Stimulated activated CD8-positive, alpha-beta memory T cell treated with anti-CD3 and anti-CD28 coated beads, Interleukin-12 subunit alpha, Interleukin-12 subunit beta, amount 100 ng/mL, for 24 hours (primary cell): ENCODE data around the gene IQCF5.
"Not testable (repeated sequence)": the region's sequence is repeated elsewhere in the genome, so short reads cannot be mapped to it uniquely, and the experiment has no call there.

Source experiments
- DNase-seq: peaks from one replicate; pipeline ENCODE4 v3.0.0-alpha.2; 2020; ENCODE audit errors: extremely low read depth

The IQCF5 gene

GRCh38 chr3:51869304-51869703 is 6.1 kb downstream of the IQCF5 start:
- DNase-seq = no peak

DNA sequence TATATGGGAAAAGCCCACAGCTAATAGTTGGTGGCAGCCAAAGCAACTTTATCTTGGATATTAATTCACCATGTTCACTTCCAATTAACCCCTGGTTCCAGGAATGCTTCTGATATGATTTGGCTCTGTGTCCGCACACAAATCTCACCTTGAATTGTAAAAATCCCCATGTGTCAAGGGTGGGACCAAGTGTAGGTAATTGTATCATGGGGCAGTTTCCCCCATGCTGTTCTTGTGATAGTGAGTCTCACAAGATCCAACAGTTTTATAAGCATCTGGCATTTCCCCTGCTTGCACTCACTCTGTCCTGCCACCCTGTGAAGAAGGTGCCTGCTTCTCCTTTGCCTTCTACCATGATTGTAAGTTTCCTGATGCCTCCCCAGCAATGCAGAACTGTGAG is 6.5 kb downstream of the IQCF5 start:
- DNase-seq = not testable (repeated sequence)

DNA sequence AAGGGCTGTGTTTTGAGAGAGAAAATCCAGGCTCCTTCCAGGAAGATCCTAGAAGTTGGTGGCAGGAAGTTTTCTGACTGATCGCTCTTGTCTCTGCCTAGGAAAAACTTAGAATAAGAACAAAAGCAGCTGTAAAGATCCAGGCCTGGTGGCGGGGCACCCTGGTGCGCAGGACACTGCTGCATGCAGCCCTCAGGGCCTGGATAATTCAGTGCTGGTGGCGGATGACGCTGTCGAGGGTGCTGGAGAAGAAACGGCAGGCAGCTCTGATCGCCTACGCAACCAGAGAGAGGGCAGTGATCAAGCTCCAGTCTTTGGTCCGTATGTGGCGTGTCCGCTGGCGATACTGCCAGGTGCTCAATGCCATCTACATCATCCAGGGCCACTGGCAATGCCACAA is 12.5 kb downstream of the IQCF5 start:
- DNase-seq = no peak

DNA sequence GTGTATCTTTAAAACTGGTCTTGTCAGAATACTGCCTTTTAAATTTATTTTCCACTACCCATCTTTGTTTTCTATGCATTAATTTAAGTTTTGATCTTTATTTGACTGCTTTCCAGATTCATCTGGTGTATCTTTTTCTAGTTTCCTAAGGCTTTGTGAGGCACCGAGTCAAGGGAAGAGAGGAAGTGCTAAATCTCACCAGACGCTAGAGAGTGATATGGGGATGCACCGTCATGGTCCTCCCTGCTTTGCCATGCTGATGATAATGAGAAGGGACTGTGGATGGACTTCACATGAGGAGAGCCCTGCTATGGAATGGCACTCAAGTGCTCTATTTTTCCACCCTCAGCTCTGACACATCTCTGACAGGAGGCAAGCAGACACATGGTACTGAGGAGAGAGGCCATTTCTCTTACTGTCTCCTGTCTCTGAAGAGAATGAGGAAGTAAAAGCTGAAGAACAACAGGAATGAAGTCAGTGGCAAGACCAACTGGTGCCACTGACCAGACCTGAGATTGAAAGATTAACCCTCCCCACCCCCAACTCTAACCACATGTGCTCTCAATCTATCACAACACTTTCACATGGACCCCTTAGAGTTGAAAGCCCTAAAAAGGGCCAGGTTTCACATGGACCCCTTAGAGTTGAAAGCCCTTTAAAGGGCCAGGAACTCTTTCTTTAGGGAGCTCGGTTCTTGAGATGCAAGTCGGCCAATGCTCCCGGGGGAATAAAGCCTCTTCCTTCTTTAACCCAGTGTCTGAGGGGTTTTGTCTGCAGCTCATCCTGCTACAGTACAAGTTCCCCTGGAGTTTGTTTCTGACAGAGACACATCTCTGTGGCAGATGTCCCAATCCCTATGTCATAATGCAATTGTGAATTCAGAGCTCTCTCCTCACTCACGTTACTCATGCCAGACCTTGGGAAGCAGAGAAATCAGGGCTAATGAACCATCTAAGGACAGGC is 14.4 kb downstream of the IQCF5 start, which contains the start of gene IQCF2:
Gene IQCF2 (plus strand): TSS at position 913 of the 963 bp plus-strand sequence. CDS start 52 bp downstream, outside the sequence.
- DNase-seq = no peak

DNA sequence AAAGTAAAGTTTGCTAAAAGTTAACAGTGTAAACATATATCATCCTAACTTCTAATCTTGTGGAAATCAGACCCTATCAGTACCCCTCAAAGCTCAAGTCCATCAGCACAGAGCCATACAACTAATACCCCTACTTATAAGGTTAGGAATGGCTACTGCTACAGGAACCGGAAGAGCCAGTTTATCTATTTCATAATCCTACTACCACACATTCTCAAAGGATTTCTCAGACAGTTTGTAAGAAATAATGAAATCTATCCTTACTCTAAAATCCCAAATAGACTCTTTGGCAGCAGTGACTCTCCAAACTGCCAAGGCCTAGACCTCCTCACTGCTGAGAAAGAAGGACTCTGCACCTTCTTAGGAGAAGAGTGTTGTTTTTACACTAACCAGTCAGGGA is 20.0 kb downstream of the IQCF5 start:
- not testable (repeated sequence) for DNase-seq

DNA sequence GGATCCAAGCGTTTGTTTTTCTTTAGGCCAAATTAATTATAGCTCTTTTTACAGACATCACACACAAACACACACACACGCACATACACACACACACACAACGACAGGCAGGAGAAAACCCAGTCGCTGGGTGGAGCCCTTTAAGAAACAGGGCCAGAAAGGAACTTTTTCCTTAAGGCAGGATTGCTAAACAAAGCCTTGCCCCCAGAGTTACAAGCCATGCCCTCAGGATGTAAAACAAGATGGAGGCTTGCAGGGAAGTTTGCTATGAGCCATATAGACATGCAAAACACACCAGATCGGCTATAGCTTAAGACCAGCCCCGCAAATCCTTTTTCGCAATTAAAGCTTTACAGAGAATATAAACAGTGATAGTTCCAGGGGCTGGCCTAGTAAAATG is 30.3 kb downstream of the IQCF5 start:
- DNase-seq = no peak

- no peak for DNase-seq
Observed at GRCh38 chr3:51836606-51837005, 38.8 kb downstream of the IQCF5 start.

DNA sequence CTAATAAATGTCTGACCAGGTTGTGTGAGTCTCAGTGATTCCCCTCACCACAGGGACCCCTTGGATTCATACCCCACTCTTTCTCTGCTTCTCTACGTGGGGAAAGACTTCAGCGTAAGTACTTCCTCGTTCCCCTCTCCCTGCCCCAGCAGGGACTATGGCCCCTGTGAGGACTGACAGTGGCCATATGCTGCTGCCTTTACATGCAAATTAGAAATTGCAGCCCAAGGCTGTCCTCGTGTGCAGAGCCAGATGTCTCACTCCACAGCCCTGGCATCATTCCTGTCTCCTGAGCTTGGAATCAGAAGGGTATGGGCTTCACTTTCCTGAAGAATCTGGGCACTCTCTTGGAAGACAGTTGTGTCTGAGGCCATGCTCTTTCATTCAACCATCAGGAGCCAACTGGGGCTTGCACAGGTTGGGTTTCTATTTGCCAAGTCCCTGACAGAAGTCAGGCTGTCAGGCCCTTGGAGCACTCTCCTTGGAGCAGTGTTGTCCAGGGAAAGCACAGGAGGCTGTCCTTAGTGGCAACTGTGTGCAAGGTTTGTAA is 44.5 kb downstream of the IQCF5 start:
- DNase-seq = no peak

GRCh38 chr3:51830345-51830744 is 45.1 kb downstream of the IQCF5 start:
- no peak for DNase-seq

GRCh38 chr3:51828297-51828696 is 47.1 kb downstream of the IQCF5 start:
- DNase-seq = no peak
